Measurements from ENCODE around the gene ORAI2.

DNA sequence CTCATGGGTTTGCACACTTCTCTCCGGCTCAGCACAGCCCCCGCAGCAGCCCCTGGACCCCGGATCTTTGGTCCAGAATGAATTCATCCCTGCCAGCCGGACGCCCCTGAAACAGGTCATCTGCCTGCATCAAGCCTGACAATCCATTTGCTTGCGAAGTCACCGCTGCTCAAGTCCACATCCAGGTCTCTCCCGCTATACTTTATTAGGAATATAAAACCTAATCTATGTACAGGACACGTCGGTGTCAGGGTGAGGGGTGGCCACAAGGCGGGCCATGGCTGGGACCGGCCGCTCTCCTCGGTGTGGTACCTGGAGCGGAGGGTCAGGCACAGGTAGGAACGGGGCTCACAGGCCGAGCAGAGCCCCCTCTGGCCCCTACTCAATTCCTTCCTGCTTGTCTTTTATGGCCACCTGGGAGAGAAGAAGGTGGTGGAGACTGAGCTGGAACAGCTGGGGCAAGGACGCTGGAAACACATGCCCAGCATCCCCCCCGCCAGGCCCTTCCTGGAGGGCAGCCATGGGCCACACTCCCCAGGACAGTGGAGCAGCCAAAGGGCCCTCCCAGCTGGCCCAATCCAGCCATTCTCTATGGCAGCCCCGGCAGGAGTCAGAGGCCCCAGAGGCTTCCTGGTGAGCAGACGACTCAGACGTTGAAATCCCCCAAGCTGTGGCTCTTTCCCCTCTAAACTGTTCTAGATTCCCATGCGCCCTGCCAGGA, 40.1 kb downstream of the ORAI2 start:
- TF ChIP-seq, protein P1, sequence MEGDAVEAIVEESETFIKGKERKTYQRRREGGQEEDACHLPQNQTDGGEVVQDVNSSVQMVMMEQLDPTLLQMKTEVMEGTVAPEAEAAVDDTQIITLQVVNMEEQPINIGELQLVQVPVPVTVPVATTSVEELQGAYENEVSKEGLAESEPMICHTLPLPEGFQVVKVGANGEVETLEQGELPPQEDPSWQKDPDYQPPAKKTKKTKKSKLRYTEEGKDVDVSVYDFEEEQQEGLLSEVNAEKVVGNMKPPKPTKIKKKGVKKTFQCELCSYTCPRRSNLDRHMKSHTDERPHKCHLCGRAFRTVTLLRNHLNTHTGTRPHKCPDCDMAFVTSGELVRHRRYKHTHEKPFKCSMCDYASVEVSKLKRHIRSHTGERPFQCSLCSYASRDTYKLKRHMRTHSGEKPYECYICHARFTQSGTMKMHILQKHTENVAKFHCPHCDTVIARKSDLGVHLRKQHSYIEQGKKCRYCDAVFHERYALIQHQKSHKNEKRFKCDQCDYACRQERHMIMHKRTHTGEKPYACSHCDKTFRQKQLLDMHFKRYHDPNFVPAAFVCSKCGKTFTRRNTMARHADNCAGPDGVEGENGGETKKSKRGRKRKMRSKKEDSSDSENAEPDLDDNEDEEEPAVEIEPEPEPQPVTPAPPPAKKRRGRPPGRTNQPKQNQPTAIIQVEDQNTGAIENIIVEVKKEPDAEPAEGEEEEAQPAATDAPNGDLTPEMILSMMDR (conservative IDR thresholded peaks at IDR 0.05; ENCODE audit: low read depth, low read length), result no peak
- TF ChIP-seq, protein P2, sequence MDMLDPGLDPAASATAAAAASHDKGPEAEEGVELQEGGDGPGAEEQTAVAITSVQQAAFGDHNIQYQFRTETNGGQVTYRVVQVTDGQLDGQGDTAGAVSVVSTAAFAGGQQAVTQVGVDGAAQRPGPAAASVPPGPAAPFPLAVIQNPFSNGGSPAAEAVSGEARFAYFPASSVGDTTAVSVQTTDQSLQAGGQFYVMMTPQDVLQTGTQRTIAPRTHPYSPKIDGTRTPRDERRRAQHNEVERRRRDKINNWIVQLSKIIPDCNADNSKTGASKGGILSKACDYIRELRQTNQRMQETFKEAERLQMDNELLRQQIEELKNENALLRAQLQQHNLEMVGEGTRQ (IDR thresholded peaks at IDR 0.05; ENCODE audit: low read depth, low read length), result no peak
- TF ChIP-seq CHD1 (IDR thresholded peaks at IDR 0.05; ENCODE audit: low read depth, low read length) (no peak), SMC3 (IDR thresholded peaks at IDR 0.05; ENCODE audit: low read depth, low read length) (no peak), BHLHE40 (IDR thresholded peaks at IDR 0.05; ENCODE audit: low read depth, low read length) (no peak), MAFK (IDR thresholded peaks at IDR 0.05; ENCODE audit: low read depth, low read length) (no peak), MXI1 (IDR thresholded peaks at IDR 0.05; ENCODE audit: borderline replicate concordance, low read depth, low read length) (no peak), POLR2A (IDR thresholded peaks at IDR 0.05; ENCODE audit: low read depth, low read length) (no peak)

Measured in IMR-90 (cell line).